ENCODE data around the gene MUC6.

GRCh38 chr11:1000357-1001278 is 35.9 kb downstream of the MUC6 start:
- TF ChIP-seq EP300 (IDR thresholded peaks at IDR 0.05) (no peak), CTCF (IDR thresholded peaks at IDR 0.05) (no peak), POLR2A (IDR thresholded peaks at IDR 0.05; ENCODE audit: low read depth) (no peak)
